ENCODE measurements around the gene DDR2. TPM values are rescaled to one million over a fixed set of nuclear protein-coding genes. Genes with fewer than 3 reads are reported as not detected.

DDR2 gene
- total RNA-seq, 1 experiment from 2014 or later, result 0.52 TPM

GRCh38 chr1:162635418-162635817 is 3.2 kb downstream of the DDR2 start:
- Histone ChIP-seq H4K5ac (ENCODE audit: insufficient read length, low read depth, low read length) (no peak overlapping the region), H2BK20ac (ENCODE audit: low read depth, low read length, poor library complexity, severe bottlenecking) (no peak overlapping the region), H3K4ac (ENCODE audit: low read depth, low read length) (no peak overlapping the region), H2AK5ac (ENCODE audit: insufficient read length, low read length) (no peak overlapping the region), H3K79me1 (ENCODE audit: insufficient read depth, low read depth, low read length, poor library complexity, severe bottlenecking) (no peaks in the 10 kb centered on the region), H4K91ac (ENCODE audit: insufficient read length, low read depth, low read length) (no peak overlapping the region), H3K4me1 (ENCODE audit: insufficient read depth, low read length) (peaks cover 4% of the 10 kb centered on the region; the same call in 1 of the 2 replicates), H4K8ac (replicated peaks; ENCODE audit: insufficient read length, low read depth, low read length) (no peak overlapping the region), H3K9me3 (ENCODE audit: control insufficient read depth, low read depth, low read length) (no peaks in the 10 kb centered on the region), H2BK15ac (ENCODE audit: low read depth, low read length) (no peak overlapping the region), H2BK12ac (ENCODE audit: insufficient read length, low read depth, low read length) (no peak overlapping the region), H4K20me1 (ENCODE audit: control insufficient read depth, insufficient read depth, insufficient read length) (no peaks in the 10 kb centered on the region), H3K18ac (ENCODE audit: insufficient read length, low read depth, low read length) (no peak overlapping the region), H3K9ac (ENCODE audit: extremely low read depth, insufficient read length, low read length) (no peak overlapping the region), H2AFZ (ENCODE audit: low read length) (no peak overlapping the region), H2BK120ac (ENCODE audit: low read depth, low read length, poor library complexity, severe bottlenecking) (no peak overlapping the region), H3K27me3 (ENCODE audit: insufficient read depth, low read length) (no peaks in the 10 kb centered on the region), H3T11ph (ENCODE audit: low read length) (no peak overlapping the region), H3K27ac (ENCODE audit: insufficient read length, low read depth, low read length) (no peak overlapping the region), H3K23ac (ENCODE audit: insufficient read length, low read depth, low read length) (no peak overlapping the region), H3K4me2 (ENCODE audit: insufficient read depth, insufficient read length, low read length) (no peak overlapping the region), H3K23me2 (ENCODE audit: insufficient read length, low read depth, low read length, poor library complexity, severe bottlenecking) (no peaks in the 10 kb centered on the region), H2BK5ac (ENCODE audit: insufficient read length, low read length) (no peak overlapping the region), H3K79me2 (ENCODE audit: insufficient read depth, low read length) (no peaks in the 10 kb centered on the region), H3K14ac (ENCODE audit: insufficient read depth, low read length) (no peak overlapping the region), H3K56ac (ENCODE audit: insufficient read length, low read depth, low read length) (no peak overlapping the region)
- no CpG with 5 or more reads among the region's 4 CpGs for WGBS (ENCODE audit: extremely low coverage, insufficient read length, low lambda C conversion rate)
- no peak for TF ChIP-seq CTCF (conservative IDR thresholded peaks at IDR 0.05)
- Mint-ChIP-seq H3K27ac (no peak overlapping the region), H3K27me3 (ENCODE audit: low read depth) (no peaks in the 10 kb centered on the region), H3K4me3 (no peak overlapping the region), H3K9me3 (no peaks in the 10 kb centered on the region), H3K4me1 (peaks cover 9 to 20% of the 10 kb centered on the region in 2 experiments), H3K36me3 (ENCODE audit: insufficient read depth in 1 of 3, low read depth in 3 of 3) (no peaks in the 10 kb centered on the region)
- DNase-seq, result no peak
